A549 (cell line): ENCODE data around the gene KANSL1.
A peak's percentile ranks its signal among the peaks of the same experiment; 100 is the strongest.

Experiments used
- BHLHE40 ChIP-seq: IDR thresholded peaks from 2 replicates; pipeline ENCODE4 v1.6.1; 2012; ENCODE audit warnings: low read depth, low read length, inconsistent platforms
- CHD2 ChIP-seq: fragments of 150-350 bp; IDR thresholded peaks from 2 replicates; pipeline ENCODE4 v1.6.1; 2014; ENCODE audit warnings: low read length; ENCODE audit not compliant: partially characterized antibody
- CTCF ChIP-seq: fragments of >200 bp; sonication (Bioruptor Twin); formaldehyde crosslinking; IDR thresholded peaks from 3 replicates; pipeline ENCODE4 v1.5.1; 2016
- EP300 ChIP-seq, 2 experiments: fragments of >200 bp; sonication (Bioruptor Twin); formaldehyde crosslinking; IDR thresholded peaks; 2 replicates in 1 of 2; 3 replicates in 1 of 2; pipeline ENCODE4 v1.6.1; 2016 to 2017
- ESRRA ChIP-seq: fragments of 150-350 bp; IDR thresholded peaks from 2 replicates; pipeline ENCODE4 v1.6.1; 2014; ENCODE audit warnings: mild to moderate bottlenecking, low read length, borderline replicate concordance
- HOXA7 ChIP-seq: fragments of 250-450 bp; sonication (Bioruptor Pico); IDR thresholded peaks from 2 replicates; pipeline ENCODE4 v1.5.0; 2020; ENCODE audit warnings: mild to moderate bottlenecking, moderate library complexity
- JUN ChIP-seq, 2 experiments: fragments of >200 bp; sonication (Bioruptor Twin); formaldehyde crosslinking; IDR thresholded peaks; 2 replicates in 1 of 2; 3 replicates in 1 of 2; pipeline ENCODE4 v1.6.1; 2016 to 2017
- MAFK ChIP-seq: fragments of 450-650 bp; IDR thresholded peaks from 2 replicates; pipeline ENCODE4 v1.6.1; 2014; ENCODE audit not compliant: partially characterized antibody
- NPAS2 ChIP-seq: fragments of 250-450 bp; sonication (Bioruptor Pico); IDR thresholded peaks from 2 replicates; pipeline ENCODE4 v1.8.0; 2022; ENCODE audit warnings: mild to moderate bottlenecking, moderate library complexity, borderline replicate concordance
- POLR2A ChIP-seq: IDR thresholded peaks from 2 replicates; pipeline ENCODE4 v1.6.1; 2012; ENCODE audit warnings: mild to moderate bottlenecking, low read length
- RFX5 ChIP-seq: fragments of 450-650 bp; IDR thresholded peaks from 2 replicates; pipeline ENCODE4 v1.7.1; 2014; ENCODE audit warnings: antibody characterized with exemption, mild to moderate bottlenecking, moderate library complexity
- SMC3 ChIP-seq: fragments of >200 bp; sonication (Bioruptor Twin); formaldehyde crosslinking; IDR thresholded peaks from 3 replicates; pipeline ENCODE4 v1.6.1; 2018; ENCODE audit warnings: inconsistent platforms

- TF ChIP-seq HOXA7: no peak
- no peak for TF ChIP-seq CTCF
- no peak for TF ChIP-seq MAFK
- 0 out of 5 replicates have a peak, but pooled peaks of 1 of the 2 experiments have one; percentile 6 for TF ChIP-seq EP300 (IDR thresholded peaks at IDR 0.05)
- TF ChIP-seq BHLHE40: no peak
- no peak for TF ChIP-seq RFX5
- TF ChIP-seq POLR2A: no peak
- no peak for TF ChIP-seq JUN (IDR thresholded peaks at IDR 0.05)
- no peak for TF ChIP-seq CHD2
- TF ChIP-seq SMC3: no peak
- no peak for TF ChIP-seq NPAS2 (CRISPR knock-in tag)
- no peak for TF ChIP-seq ESRRA
Measured at GRCh38 chr17:46109603-46110189, 83.5 kb downstream of the KANSL1 start.
